NCI-H524 (cell line): ENCODE results near the gene EBF4.
A peak's percentile ranks its signal among the peaks of the same experiment; 100 is the strongest.
"Not testable (repeated sequence)": the region's sequence is repeated elsewhere in the genome, so short reads cannot be mapped to it uniquely, and the experiment has no call there.

ENCODE experiments used
- DNase-seq, 2 experiments: peaks; one replicate each; lab custom pipeline; 2025; lab: John Stamatoyannopoulos, UW

Gene EBF4

GRCh38 chr20:2796011-2796660, 103.6 kb downstream of the EBF4 start:
- DNase-seq, result no peak

GRCh38 chr20:2797136-2797983, 104.8 kb downstream of the EBF4 start:
- no peak for DNase-seq

GRCh38 chr20:2798095-2798805, 105.7 kb downstream of the EBF4 start:
- no peak for DNase-seq

- no peak for DNase-seq
Measured at GRCh38 chr20:2798814-2799213, 106.2 kb downstream of the EBF4 start.

GRCh38 chr20:2799271-2799670, 106.7 kb downstream of the EBF4 start:
- no peak for DNase-seq

- DNase-seq, result peak in 1 of 2 experiments; percentile 33
Measured at GRCh38 chr20:2799688-2800520, 107.3 kb downstream of the EBF4 start.

- peak in 1 of 2 experiments; percentile 49 for DNase-seq
Measured at GRCh38 chr20:2800521-2801285, 108.1 kb downstream of the EBF4 start, which contains the start of gene CPXM1. Gene CPXM1 (minus strand): TSS chr20:2800627. CDS start chr20:2800572, 55 bp downstream.

GRCh38 chr20:2801286-2801728, 108.7 kb downstream of the EBF4 start:
- DNase-seq, result no peak

GRCh38 chr20:2804041-2804828, 111.7 kb downstream of the EBF4 start:
- DNase-seq, result no peak

- no peak for DNase-seq
Measured at GRCh38 chr20:2804852-2805688, 112.5 kb downstream of the EBF4 start.

- DNase-seq, result no peak
Measured at GRCh38 chr20:2805689-2806350, 113.2 kb downstream of the EBF4 start.

- no peak for DNase-seq
Measured at GRCh38 chr20:2806351-2806701, 113.7 kb downstream of the EBF4 start.

GRCh38 chr20:2807019-2807418, 114.4 kb downstream of the EBF4 start:
- no peak for DNase-seq

- DNase-seq, result not testable (repeated sequence)
Measured at GRCh38 chr20:2807929-2808328, 115.3 kb downstream of the EBF4 start.

GRCh38 chr20:2809690-2810089, 117.1 kb downstream of the EBF4 start:
- no peak for DNase-seq
